CD4-positive, alpha-beta T cell treated with Interleukin-4 for 1 hour (primary cell): ENCODE data around the gene TREML4.

Experiments used
- DNase-seq, 2 donors: peaks; one replicate each; pipeline ENCODE4 v3.0.0-alpha.2; 2020 to 2022

The TREML4 gene

GRCh38 chr6:41255638-41256246 lies 27.6 kb downstream of the TREML4 start:
- no peak for DNase-seq

GRCh38 chr6:41256383-41256782 lies 28.2 kb downstream of the TREML4 start:
- no peak for DNase-seq

DNA sequence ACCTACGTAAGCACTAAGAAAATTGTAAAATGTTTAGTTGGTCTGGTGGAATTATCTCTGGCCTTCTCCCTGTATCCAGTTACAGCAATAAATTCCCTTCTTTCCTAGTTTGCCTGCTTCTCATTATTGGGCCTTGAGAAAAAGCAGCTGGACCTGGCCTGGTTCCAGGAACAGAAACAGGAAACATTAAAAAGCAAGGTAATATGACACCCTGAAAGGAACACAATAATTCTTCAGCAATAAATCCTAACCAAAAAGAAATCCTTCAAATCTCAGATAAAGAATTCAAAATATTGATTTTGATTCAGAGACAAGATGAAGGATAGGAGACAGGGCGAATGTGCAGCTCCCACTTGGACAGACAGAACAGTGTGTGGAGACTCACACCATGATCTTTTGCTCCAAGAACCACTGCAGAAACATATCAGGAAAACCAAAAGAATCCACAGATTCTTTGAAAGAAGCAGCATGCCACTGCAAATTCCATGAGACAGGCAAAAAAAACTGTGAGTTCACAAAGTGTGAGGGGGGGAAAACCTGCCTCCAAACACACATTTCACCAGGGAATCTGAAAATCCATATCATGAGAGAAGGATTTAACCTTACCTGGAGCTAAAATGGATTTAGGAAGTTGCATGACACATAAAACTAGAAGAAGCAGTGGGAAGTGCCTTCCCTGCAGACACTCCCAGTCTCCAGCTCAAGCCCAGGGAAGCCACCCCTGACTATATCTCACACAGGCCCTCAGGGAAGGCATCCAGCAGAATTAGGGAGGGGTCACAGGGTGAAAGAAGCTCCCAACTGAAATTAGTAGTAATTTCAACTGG lies 29.4 kb downstream of the TREML4 start:
- no peak for DNase-seq

DNA sequence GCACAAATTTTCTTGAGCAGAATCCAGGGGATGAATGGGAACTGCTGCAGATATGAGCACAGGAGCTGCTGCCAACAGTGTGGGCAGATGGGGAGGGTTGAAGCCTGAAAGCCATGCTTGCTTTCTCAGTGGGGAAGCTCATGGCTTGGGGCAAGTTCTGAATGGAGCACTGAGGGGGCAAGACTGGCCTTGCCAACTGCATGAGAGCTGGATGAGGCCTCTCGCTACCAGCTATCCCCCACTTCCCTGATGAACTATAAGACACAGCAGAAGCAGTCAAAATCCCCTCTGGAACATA lies 30.0 kb downstream of the TREML4 start:
- DNase-seq = no peak

GRCh38 chr6:41262401-41262800 lies 34.3 kb downstream of the TREML4 start:
- DNase-seq = no peak

DNA sequence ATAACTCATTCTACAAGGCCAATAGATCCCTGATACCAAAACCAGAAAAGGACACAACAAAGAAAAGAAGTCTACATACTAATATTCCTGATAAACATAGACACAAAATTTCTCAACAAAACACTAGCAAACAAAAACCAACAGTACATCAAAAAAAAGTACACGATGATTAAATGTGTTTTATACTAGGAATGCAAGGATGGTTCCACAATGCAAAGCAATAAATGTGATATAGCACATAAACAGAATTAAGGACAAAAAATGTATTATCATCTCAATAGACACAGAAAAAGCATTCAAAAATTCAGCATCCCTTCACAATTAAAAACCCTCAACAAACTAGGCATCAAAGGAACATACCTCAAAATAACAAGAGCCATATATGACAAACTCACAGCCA lies 35.1 kb downstream of the TREML4 start:
- no peak for DNase-seq

GRCh38 chr6:41266541-41266940 lies 38.4 kb downstream of the TREML4 start:
- no peak for DNase-seq

GRCh38 chr6:41268478-41268877 lies 40.3 kb downstream of the TREML4 start:
- no peak for DNase-seq

DNA sequence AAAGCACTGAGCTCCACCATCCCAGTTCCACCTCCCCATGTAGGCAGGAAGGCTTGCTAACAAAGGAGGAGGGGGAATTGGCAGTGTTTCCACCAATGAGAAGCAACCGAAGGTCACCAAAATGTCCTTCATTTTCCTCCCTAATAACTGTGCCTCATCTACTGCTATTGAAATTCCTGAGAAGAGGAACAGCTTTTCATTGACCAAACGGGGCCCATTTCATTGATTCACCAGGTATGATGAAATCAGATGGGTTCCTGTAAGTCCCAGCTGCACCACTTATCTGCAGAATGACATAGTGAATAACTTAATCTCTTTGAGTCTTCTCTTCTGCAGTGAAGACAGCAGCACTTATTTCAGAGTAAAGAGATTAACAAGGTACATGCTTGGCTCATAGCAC lies 41.0 kb downstream of the TREML4 start:
- no peak for DNase-seq

GRCh38 chr6:41269716-41270115 lies 41.6 kb downstream of the TREML4 start:
- no peak for DNase-seq

DNA sequence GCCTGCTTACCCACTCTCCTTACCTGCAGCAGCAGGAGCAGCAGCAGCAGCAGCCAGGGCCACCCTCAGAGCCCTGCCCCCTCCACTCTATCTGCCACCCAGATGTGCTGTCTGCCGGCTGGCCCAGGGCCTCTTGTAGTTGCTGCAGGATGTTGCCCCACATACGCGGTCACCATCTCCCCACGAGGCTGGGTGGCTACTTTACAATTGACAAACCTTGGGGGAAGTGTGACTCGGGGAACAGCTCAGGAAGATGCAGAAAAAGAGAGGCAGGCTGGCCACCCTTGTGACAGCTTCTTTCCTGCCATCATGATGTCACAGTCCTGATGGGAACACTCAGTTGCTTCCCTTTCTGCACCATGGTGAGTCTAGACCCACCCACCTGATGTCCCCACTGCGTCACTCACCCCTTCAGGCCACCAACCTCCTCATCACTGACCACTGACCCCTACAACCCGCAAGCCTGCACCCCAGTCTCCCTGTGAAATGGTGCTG lies 43.8 kb downstream of the TREML4 start:
- DNase-seq = peak; percentile 15 to 82

DNA sequence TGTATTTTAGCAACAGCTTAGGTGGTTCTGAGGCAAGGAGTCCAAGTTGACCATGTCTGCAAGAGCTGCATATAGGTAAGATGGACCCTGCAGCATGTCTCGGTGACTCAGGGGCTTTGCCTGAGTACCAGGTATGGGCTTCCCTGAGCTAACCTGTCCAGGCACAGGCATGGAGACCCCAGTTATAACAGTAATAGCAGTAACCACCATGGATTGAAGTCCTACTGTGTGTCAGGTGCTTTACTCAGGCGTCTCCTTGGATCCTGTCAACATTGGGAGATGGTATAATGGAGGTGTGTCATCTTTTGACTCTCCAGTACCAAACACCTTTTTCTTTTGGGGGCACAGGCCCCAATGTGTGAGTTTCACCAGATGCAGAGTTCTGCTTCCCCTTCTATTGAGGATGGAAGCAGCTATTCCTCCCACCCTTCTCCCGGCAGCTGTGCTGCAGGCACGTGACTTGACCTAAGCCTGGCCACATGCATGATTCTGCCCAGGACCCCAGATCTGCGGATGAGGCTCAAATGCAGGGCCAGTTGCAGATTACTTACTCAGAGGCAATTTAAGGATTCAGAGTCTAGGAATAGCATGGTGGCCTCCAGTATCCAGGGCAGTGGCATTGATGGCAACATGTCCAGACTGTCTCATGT lies 44.6 kb downstream of the TREML4 start:
- DNase-seq = no peak

DNA sequence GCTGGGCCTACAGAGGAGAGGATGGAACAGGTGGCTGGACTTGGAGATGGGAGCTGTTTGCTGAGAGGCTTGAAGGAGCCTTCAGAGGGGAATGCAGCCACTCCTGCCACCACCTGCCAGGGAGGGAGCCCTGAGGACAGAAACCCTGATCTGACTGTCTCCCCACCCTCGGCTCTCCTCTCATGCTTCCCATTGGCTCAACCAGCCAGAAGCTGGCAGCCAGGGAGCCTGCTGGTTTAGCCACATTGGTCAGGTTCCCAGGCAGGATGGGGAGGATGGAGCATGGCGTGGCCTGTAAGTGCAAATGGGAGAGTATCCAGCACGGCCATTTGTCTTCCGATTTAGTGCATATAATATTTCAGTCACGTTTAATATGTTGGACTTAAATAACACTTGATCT lies 45.6 kb downstream of the TREML4 start:
- no peak for DNase-seq

- DNase-seq = no peak
Observed at GRCh38 chr6:41274256-41274655, 46.1 kb downstream of the TREML4 start.

DNA sequence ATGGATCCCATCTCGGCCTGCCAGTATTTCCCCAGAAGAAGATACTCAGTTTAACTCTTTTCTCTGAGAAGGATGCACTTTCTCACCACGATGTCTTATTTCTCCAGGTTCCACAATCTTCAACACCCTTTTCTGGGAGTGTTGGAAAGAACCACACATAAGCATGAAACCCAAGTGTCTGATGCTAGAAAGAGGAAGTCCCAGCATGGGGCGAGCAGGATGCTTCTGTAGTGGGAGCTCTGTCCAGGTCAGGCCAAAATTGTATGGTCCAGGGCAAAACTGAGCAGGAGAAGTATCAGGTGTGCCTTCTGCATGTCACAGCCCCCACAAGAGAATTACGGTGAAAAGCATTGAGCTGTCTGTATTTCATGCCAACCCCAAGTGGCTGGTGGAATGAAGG lies 47.3 kb downstream of the TREML4 start:
- no peak for DNase-seq

- DNase-seq = no peak
Observed at GRCh38 chr6:41277605-41278004, 49.5 kb downstream of the TREML4 start.

DNA sequence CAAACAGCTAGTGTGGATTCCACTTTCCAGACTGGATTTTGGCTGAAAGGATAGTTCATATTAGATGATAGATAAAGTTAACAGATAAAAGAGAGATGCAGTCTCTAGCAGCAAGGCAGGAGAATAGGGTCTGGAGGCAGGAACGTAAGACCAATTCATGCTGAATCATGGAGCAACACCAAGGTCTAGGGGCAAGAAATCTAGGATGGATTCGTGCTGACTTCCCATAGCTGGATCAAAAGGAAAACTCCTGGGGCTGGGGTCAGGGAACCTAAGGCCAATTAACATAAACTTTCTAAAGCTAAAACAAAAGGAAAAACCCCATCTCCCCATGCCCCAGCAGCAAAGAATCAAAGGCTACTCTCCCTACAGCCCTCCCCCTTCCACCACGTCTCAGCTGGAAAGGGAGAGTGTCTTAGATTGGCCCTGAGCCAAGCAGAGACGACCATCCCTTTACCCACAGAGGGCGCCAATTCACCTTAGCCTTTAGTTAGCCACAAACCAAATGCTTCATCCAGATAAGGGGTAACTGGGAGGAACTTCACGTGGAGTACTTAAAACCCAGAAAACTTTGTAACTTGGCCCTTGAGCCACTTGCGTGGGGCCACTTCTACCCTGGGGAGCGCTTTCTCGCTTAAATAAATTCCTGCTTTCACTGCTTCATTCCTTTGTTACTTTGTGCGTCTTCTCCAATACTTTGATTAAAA lies 50.7 kb downstream of the TREML4 start:
- DNase-seq = peak; percentile 75 to 81

DNA sequence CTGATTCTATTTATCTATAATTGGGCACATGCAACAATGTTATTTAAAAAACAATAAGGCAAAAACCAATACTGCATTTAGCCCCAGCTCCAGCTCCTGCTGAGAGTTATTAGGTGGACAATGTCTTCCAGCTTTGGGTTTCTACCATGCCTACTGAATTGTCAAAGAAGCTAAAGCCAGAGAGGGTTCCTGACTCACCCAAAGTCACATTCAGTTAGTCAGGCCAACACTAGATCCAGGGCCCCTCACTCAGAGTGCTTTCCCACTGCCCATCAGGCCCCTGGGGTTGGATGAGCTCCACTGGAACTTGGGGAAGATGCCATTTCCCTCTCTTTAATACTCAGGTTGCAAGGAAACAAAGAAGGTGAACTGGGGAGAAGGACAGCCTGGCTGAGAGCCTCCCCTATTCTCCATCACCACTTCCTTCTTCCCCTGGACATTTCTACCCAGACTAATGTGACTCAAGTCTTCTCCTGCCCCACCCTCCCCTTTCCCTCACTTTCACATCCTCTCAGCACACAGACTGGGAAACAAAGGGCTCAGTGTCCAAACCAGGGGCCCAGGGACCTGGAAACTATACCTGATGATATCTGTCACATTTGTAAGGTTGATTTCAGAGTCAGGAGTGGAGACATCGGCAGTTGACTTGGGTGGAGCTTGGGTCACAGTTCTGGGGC lies 52.4 kb downstream of the TREML4 start:
- DNase-seq = no peak

GRCh38 chr6:41283600-41283999 lies 55.5 kb downstream of the TREML4 start:
- DNase-seq = no peak

- DNase-seq = no peak
Observed at GRCh38 chr6:41284726-41285125, 56.6 kb downstream of the TREML4 start.

DNA sequence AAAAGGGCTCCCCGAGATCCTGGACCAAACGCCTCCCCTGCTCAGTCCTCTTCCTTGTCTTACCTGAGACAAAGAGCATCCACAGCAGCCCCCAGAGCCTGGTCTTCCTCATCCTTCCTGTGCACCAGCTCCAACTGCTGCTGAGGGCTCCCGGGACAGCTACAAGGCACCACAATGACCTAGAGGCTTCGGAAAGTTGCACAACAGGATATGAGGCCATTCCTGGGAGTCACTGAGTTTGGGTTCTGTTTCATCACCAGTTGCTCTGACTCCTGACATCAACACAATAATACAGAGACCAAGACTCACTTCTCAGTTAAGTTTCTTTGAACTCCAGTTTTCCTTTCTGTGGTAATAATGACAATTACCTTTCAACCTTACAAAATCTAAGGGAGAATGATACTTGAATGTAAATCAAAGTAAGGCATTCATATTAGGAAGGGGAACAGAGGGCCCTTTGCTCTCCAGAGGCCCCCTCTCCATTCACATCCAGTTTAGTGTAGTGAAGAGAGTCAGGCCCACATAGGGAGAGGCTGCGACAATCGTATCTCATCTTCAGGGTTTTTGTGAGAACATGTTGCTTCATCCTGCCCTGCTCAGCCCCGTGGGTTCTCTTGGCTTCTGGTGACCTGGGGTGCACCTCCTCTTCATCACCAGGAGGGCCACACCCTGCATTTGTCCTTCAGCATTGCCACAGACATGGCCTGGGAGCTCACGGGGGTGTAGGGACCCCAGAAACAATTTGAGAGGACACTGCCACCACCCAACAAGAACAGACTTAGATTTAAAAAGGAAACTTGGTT lies 58.6 kb downstream of the TREML4 start, which contains the start of gene TREM1:
Gene TREM1 (minus strand): TSS at position 139 of the 803 bp plus-strand sequence. CDS start 27 bp downstream, at position 112.
- peak; percentile 25 to 82 for DNase-seq
